HCT116 (cell line): ENCODE data around the gene ABTB2.

Source experiments
- CTCF ChIP-seq, 3 experiments: fragments of 200-600 bp in 1 of 3; sonication (generic) in 1 of 3; IDR thresholded peaks in 2 of 3; conservative IDR thresholded peaks in 1 of 3; 2 replicates each; pipeline ENCODE4 v1.5.1; 2012 to 2017; ENCODE audit warnings: low read depth in 2 of 3, low read length in 2 of 3, antibody characterized with exemption in 1 of 3, borderline replicate concordance in 1 of 3, control low read depth in 1 of 3, mild to moderate bottlenecking in 1 of 3, mixed read lengths in 1 of 3, mixed run types in 1 of 3, moderate library complexity in 1 of 3; ENCODE audit not compliant: insufficient read depth in 1 of 3
- FOSL1 ChIP-seq: IDR thresholded peaks from 2 replicates; pipeline ENCODE4 v1.6.1; 2012; ENCODE audit warnings: low read depth
- JUND ChIP-seq: IDR thresholded peaks from 2 replicates; pipeline ENCODE4 v1.6.1; 2012
- MAX ChIP-seq: IDR thresholded peaks from 2 replicates; pipeline ENCODE4 v1.6.1; 2012
- POLR2AphosphoS5 ChIP-seq: IDR thresholded peaks from 2 replicates; pipeline ENCODE4 v1.6.1; 2011; ENCODE audit warnings: mild to moderate bottlenecking, low read depth, low read length, moderate library complexity
- RAD21 ChIP-seq: IDR thresholded peaks from 2 replicates; pipeline ENCODE4 v1.6.1; 2012; ENCODE audit warnings: low read depth, mild to moderate bottlenecking
- REST ChIP-seq: IDR thresholded peaks from 2 replicates; pipeline ENCODE4 v1.6.1; 2012; ENCODE audit warnings: low read depth
- SRF ChIP-seq: IDR thresholded peaks from 2 replicates; pipeline ENCODE4 v1.6.1; 2012; ENCODE audit warnings: low read depth

GRCh38 chr11:34359548-34359891 lies 1.7 kb upstream of the ABTB2 start:
- TF ChIP-seq POLR2AphosphoS5 (no peak), CTCF (IDR thresholded peaks at IDR 0.05 in 2 of 3, conservative IDR thresholded peaks at IDR 0.05 in 1 of 3; ENCODE audit: borderline replicate concordance in 1 of 3, insufficient read depth in 1 of 3, low read depth in 2 of 3, low read length in 2 of 3) (peak in 2 of 3 experiments; percentile 33 to 90; a peak in 3 of 6 replicates), REST (no peak), RAD21 (peak; percentile 54), JUND (no peak), MAX (no peak), FOSL1 (no peak), SRF (no peak)
